ENCODE results near the gene HOXC12. TPM values are rescaled to one million over a fixed set of nuclear protein-coding genes. Genes with fewer than 3 reads are reported as not detected.

Gene HOXC12
- total RNA-seq, 2 donors from 2014 or later, result not detected

DNA sequence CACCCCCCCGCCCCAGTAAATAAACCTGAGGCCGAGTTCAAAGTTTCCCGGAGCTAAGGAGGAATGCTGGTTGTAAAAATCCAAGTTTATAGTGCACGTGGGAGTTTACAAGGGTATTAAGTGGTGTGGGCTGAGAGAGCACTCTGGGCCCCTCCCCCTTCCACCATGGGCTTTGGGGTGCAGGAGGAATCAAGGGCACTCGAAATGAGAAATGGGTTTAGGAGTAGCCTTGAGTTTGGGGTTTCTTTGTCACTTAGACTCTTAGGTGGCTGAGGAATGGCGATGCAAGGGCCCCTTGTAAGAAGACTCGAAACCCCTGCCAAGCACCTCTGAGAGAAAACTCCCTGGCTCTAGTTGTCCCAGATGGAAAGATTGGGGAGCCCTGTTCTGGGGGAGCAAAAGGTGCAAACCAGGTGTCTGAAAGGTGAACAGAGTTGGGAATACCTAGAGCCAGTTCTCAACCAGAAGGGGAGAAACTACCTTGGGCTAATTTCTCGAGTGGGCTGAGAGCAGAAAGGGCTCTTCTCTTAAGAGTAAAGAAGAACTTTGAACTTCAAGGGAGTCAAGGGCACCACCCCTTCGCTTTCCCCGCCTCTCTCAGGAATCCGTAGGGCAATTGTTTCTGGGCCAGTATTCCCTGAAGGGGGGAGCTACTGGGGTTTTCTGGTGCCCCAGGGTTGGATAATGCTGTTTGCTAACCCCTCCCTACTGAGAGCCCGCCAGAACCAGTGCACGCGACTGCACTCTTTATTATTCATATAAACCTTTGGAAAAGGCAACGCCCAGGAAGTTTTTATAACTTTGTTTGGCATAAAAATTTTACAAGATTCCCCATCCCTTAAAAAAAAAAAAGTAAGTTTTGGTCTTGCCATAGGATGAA, 24.0 kb downstream of the HOXC12 start:
- TF ChIP-seq, protein P1, sequence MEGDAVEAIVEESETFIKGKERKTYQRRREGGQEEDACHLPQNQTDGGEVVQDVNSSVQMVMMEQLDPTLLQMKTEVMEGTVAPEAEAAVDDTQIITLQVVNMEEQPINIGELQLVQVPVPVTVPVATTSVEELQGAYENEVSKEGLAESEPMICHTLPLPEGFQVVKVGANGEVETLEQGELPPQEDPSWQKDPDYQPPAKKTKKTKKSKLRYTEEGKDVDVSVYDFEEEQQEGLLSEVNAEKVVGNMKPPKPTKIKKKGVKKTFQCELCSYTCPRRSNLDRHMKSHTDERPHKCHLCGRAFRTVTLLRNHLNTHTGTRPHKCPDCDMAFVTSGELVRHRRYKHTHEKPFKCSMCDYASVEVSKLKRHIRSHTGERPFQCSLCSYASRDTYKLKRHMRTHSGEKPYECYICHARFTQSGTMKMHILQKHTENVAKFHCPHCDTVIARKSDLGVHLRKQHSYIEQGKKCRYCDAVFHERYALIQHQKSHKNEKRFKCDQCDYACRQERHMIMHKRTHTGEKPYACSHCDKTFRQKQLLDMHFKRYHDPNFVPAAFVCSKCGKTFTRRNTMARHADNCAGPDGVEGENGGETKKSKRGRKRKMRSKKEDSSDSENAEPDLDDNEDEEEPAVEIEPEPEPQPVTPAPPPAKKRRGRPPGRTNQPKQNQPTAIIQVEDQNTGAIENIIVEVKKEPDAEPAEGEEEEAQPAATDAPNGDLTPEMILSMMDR (IDR thresholded peaks at IDR 0.05), result no peak
- no peaks in the 10 kb centered on the region for H3K9me3 ChIP-seq
- no peaks in the 10 kb centered on the region for H3K36me3 ChIP-seq
- H3K27me3 ChIP-seq, result peaks cover 65 to 72% of the 10 kb centered on the region in 2 donors
- H3K4me1 ChIP-seq, result peaks cover 0 to 20% of the 10 kb centered on the region in 2 donors
- no peak overlapping the region for H3K4me3 ChIP-seq
- no peak for DNase-seq (ENCODE audit: low spot score)
- no peak overlapping the region for H3K27ac ChIP-seq

DNA sequence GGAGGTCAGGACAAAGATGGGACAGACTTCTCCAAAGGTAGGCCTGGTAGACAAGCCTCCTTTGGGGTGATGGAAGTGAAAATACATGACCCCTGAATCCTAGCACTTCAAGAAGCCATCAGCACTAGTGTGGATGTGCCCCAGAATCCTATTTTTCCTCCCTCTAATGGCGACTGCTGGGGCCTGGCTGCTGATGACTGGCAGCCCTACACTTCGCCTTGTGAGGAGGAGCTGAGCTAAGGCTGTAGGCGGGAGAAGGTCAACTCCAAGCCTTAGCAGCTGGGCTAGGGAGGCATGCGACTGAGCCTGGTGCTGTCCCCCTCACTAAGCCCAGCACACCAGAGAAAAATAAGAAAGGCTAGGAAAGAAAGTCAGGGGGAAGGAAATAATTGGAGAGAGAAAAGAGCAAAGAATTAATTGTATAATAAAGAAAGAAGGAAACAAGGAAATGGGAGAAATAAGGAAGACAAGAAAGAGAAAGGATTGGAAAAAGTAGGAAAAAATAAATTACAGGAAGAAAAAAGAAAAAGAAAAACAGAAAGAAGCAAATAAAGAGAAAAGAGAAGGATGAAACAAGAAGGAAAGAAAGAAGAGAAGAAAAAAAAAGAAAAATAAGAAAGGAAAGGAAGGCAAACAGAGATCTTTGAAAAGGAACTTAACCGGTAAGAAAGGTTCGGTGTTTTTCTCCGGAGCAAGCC, 25.6 kb downstream of the HOXC12 start:
- TF ChIP-seq, protein P1 (IDR thresholded peaks at IDR 0.05), result no peak
- Histone ChIP-seq H3K4me1 (peaks cover 0 to 18% of the 10 kb centered on the region in 2 donors), H3K27ac (no peak overlapping the region), H3K9me3 (no peaks in the 10 kb centered on the region), H3K36me3 (no peaks in the 10 kb centered on the region), H3K27me3 (peaks cover 66 to 73% of the 10 kb centered on the region in 2 donors), H3K4me3 (no peak overlapping the region)
- no peak for DNase-seq (ENCODE audit: low spot score)

DNA sequence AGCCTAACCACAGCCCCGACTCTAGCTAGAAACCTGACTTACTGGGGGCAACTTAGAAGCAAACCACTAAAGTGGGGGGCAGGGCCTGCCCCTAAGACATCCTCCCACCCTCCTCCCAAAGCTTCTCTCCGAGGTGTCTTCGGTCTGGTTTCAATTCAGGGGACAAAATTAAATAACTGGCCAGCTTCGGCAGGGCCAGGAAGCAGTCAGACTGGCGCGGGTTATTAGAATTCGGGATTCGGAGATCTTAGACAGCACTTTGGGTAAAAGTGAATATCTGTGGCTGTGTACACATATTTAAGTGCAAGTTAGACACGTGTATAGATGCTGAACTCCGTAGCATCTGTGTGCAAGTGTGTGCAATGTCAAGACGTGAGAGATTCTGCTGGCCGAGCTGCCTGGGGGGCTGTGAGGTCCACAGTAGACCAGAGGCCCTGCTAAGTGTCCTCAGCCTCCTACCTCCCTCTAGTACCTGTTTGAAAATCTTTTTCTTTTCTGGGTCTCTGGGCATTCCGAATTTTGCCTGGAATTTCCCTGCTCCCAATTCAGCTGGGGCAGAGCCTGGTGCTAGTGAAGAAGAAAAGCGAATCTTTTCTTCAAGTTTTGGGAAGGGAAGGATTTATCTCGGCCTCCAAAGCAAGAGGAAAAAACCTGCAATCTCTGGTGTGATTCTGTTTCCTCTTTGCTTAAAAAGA, 26.2 kb downstream of the HOXC12 start:
- H3K4me3 ChIP-seq, result no peak overlapping the region
- H3K27me3 ChIP-seq, result peaks cover 66 to 73% of the 10 kb centered on the region in 2 donors
- TF ChIP-seq, protein P1 (IDR thresholded peaks at IDR 0.05), result no peak

DNA sequence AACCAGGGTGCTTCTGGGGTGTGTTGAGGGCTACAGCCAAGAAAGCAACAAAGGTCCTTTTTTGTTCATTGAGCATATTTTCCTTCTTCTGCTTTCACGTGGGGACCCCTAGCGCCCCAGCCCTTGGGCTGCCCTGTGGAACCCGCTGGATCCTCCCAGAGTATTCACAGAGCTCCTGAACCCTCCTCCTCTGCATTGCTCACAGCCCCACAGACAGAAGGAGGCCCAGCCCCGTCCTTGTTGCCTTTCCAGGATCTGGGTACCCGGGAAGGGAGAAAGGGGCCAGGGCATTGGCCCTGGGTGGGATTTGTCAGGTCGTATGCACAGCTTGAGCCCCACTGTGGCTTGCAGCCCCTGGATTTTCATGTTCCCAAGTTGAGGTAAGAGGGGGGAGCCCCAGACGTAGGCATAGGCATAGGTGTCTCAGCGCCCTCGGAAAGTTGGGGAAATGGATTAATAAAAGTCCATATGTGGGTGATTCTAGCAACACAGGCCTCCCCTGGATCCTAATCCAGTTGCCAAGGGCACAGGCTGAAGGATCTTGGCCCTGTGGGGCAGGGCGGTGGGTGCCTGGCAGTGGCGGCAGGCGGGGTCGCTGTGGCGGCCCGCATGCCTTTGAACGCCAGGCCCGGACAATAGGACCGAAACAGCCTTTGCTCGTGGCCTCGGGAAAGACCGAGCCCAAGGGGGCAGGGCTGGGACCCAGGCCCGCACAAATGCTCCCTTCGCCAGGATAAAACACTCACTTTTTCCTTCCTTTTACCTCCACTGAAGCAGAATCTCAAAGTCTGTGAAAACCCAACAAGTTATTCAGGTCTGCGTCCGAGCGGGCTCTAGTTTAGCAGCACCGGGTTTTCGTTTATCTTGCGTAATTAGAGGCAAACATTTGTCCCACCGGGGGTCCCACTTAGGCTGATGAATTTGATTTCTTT, 27.2 kb downstream of the HOXC12 start:
- Histone ChIP-seq H3K4me1 (peaks cover 0 to 25% of the 10 kb centered on the region in 2 donors), H3K4me3 (no peak overlapping the region), H3K9me3 (no peaks in the 10 kb centered on the region), H3K27ac (no peak overlapping the region), H3K27me3 (peaks cover 68 to 74% of the 10 kb centered on the region in 2 donors), H3K36me3 (no peaks in the 10 kb centered on the region)
- DNase-seq (ENCODE audit: low spot score), result no peak
- TF ChIP-seq, protein P1 (IDR thresholded peaks at IDR 0.05), result no peak

More for the DNA sequence above, 26.2 kb downstream of the HOXC12 start:
- no peaks in the 10 kb centered on the region for H3K36me3 ChIP-seq
- no peak overlapping the region for H3K27ac ChIP-seq
- H3K4me1 ChIP-seq, result peaks cover 0 to 20% of the 10 kb centered on the region in 2 donors
- DNase-seq (ENCODE audit: low spot score), result no peak
- no peaks in the 10 kb centered on the region for H3K9me3 ChIP-seq
